Measurements from ENCODE around the gene PIGC.

DNA sequence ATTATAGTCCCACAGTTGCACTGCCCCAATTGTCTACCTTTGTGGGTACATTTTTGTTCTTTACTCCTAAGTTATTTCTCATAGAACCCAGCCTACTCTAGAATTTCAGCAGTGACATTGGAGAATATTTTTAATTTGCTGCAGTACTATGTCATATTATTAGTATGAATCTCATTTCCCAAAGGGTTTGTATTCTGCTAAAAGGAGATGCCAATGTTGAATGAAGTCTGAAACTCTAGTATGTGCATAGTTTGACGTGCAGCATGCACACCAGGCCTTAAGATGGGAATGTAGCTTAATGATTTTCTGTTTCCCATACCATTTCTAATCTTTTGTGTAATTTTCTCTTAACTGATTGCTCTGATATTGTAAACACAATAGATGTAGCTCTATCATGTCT is 33.8 kb downstream of the PIGC start:
- TF ChIP-seq, protein P1, sequence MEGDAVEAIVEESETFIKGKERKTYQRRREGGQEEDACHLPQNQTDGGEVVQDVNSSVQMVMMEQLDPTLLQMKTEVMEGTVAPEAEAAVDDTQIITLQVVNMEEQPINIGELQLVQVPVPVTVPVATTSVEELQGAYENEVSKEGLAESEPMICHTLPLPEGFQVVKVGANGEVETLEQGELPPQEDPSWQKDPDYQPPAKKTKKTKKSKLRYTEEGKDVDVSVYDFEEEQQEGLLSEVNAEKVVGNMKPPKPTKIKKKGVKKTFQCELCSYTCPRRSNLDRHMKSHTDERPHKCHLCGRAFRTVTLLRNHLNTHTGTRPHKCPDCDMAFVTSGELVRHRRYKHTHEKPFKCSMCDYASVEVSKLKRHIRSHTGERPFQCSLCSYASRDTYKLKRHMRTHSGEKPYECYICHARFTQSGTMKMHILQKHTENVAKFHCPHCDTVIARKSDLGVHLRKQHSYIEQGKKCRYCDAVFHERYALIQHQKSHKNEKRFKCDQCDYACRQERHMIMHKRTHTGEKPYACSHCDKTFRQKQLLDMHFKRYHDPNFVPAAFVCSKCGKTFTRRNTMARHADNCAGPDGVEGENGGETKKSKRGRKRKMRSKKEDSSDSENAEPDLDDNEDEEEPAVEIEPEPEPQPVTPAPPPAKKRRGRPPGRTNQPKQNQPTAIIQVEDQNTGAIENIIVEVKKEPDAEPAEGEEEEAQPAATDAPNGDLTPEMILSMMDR (conservative IDR thresholded peaks at IDR 0.05 in 1 of 2, IDR thresholded peaks at IDR 0.05 in 1 of 2; ENCODE audit: extremely low read depth in 1 of 2, insufficient read depth in 1 of 2, low read depth in 1 of 2, low read length in 2 of 2): no peak
- no peak for TF ChIP-seq EZH2 (IDR thresholded peaks at IDR 0.05; ENCODE audit: borderline replicate concordance, low read length)

All from mammary epithelial cell (primary cell).